Measurements from ENCODE around the gene AHDC1.

DNA sequence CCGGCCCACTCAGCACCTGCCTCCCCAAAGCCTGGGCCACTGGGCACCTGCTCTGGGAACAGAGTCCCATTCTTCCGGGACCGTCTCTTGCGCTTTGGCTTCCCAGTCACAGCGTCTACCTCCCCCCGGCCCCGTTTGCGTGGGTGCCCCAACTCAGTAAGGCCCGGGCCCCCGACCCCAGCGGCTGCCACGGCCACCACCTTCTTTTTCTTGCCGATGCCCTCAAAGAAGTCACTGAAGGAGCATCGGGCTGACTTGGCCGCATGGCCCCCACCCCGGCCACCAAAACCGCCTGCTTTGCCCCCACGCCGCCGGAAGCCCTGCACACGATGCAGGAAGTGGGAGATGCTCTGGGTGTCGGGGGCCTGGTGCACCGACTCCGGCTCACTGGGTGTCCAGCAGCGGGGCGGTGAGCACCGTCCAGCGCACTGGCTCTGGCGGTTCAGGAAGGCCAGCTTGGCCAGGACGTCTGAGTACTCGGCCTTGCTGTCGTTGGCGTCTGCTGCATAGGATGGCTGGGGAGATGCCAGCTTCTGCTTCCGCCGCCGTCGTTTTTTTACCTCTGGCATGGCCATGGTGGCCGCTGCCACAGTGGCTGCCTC, 54.0 kb downstream of the AHDC1 start:
- no peak for TF ChIP-seq EZH2 (IDR thresholded peaks at IDR 0.05; ENCODE audit: borderline replicate concordance, low read depth, low read length, severe bottlenecking)
- TF ChIP-seq JUN (IDR thresholded peaks at IDR 0.05; ENCODE audit: borderline replicate concordance, insufficient read depth, insufficient read length, low read depth), result no peak
- TF ChIP-seq CTCF (IDR thresholded peaks at IDR 0.05; ENCODE audit: extremely low read depth in 1 of 2, insufficient read depth in 1 of 2, low read depth in 1 of 2, low read length in 2 of 2), result no peak
- TF ChIP-seq, protein P1, sequence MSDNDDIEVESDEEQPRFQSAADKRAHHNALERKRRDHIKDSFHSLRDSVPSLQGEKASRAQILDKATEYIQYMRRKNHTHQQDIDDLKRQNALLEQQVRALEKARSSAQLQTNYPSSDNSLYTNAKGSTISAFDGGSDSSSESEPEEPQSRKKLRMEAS (IDR thresholded peaks at IDR 0.05; ENCODE audit: insufficient read depth, insufficient read length), result no peak
- no peak for TF ChIP-seq POLR2AphosphoS5 (IDR thresholded peaks at IDR 0.05; ENCODE audit: insufficient read depth, low read depth, low read length)
- TF ChIP-seq GATA2 (IDR thresholded peaks at IDR 0.05; ENCODE audit: insufficient read depth, insufficient read length, low read depth, low read length), result no peak
- TF ChIP-seq POLR2A (IDR thresholded peaks at IDR 0.05; ENCODE audit: low read depth, low read length), result no peak
